ENCODE measurements around the gene PI4K2A. TPM values are rescaled to one million over a fixed set of nuclear protein-coding genes. Genes with fewer than 3 reads are reported as not detected.

PI4K2A gene
- polyA plus RNA-seq, 1 donor, result 18.1 TPM

- no peak for DNase-seq
These were observed 63.1 kb downstream of the PI4K2A start for GRCh38 chr10:97703398-97704067.

- no peak for DNase-seq
These were observed 63.9 kb downstream of the PI4K2A start for GRCh38 chr10:97704341-97704740.

- DNase-seq, result no peak
These were observed 64.7 kb downstream of the PI4K2A start for GRCh38 chr10:97705006-97705670.

GRCh38 chr10:97707134-97707861 lies 66.8 kb downstream of the PI4K2A start:
- DNase-seq, result no peak

GRCh38 chr10:97708167-97708566 lies 67.7 kb downstream of the PI4K2A start:
- no peak for DNase-seq

GRCh38 chr10:97708976-97709946 lies 68.8 kb downstream of the PI4K2A start:
- DNase-seq, result peak; percentile 76

GRCh38 chr10:97711640-97712572 lies 71.4 kb downstream of the PI4K2A start:
- no peak for DNase-seq

- DNase-seq, result peak; percentile 86
These were observed 72.9 kb downstream of the PI4K2A start, which contains the start of gene MARVELD1 for GRCh38 chr10:97713339-97713825. Gene MARVELD1, plus strand, starts transcription at chr10:97713730. Its CDS starts 147 bp downstream, at chr10:97713877.

GRCh38 chr10:97713826-97714400 lies 73.4 kb downstream of the PI4K2A start:
- DNase-seq, result no peak

- DNase-seq, result no peak
These were observed 74.2 kb downstream of the PI4K2A start for GRCh38 chr10:97714401-97715258.

GRCh38 chr10:97715259-97715874 lies 74.9 kb downstream of the PI4K2A start:
- DNase-seq, result no peak

GRCh38 chr10:97717627-97718026 lies 77.2 kb downstream of the PI4K2A start:
- no peak for DNase-seq

GRCh38 chr10:97718178-97718577 lies 77.7 kb downstream of the PI4K2A start:
- no peak for DNase-seq

- no peak for DNase-seq
These were observed 78.2 kb downstream of the PI4K2A start for GRCh38 chr10:97718659-97719142.

- no peak for DNase-seq
These were observed 79.1 kb downstream of the PI4K2A start for GRCh38 chr10:97719602-97720001.

- no peak for DNase-seq
These were observed 81.7 kb downstream of the PI4K2A start for GRCh38 chr10:97721871-97722780.

- DNase-seq, result no peak
These were observed 82.5 kb downstream of the PI4K2A start for GRCh38 chr10:97723001-97723400.
